ENCODE measurements around the gene PML.

PML gene

GRCh38 chr15:74024687-74025086 lies 30.2 kb downstream of the PML start:
- TF ChIP-seq YY1 (tag by site-specific recombination; IDR thresholded peaks at IDR 0.05) = no peak
- TF ChIP-seq ZNF433 (tag by site-specific recombination; IDR thresholded peaks at IDR 0.05; ENCODE audit: low read depth) = no peak
- no peak overlapping the region for H3K4me3 ChIP-seq (ENCODE audit: low read depth, low read length)
- no peaks in the 10 kb centered on the region for H3K9me3 ChIP-seq (ENCODE audit: control insufficient read depth, insufficient read depth, low read depth, low read length)
- POLR2A ChIA-PET = no interaction called here
- H3K4me1 ChIP-seq (ENCODE audit: control insufficient read depth, insufficient read depth, low read length) = no peaks in the 10 kb centered on the region
- H3K27ac ChIP-seq (ENCODE audit: extremely low read depth, low read depth, low read length) = no peak overlapping the region
- H3K36me3 ChIP-seq (ENCODE audit: control insufficient read depth in 2 of 2, insufficient read depth in 1 of 2, low read length in 2 of 2) = peaks cover 10 to 42% of the 10 kb centered on the region in 2 experiments
- CTCF ChIA-PET = interaction anchor here (0.9 to 1.9 kb wide), 7 partner anchors 12 to 60 kb away, joined by 3 to 5 read pairs (median 4); partner anchors contain the start of gene PML

GRCh38 chr15:74025436-74025835 lies 30.9 kb downstream of the PML start:
- no peak for TF ChIP-seq SETDB1 (IDR thresholded peaks at IDR 0.05; ENCODE audit: insufficient read length, low read length)
- no peak for TF ChIP-seq ZNF76 (tag by site-specific recombination; IDR thresholded peaks at IDR 0.05; ENCODE audit: borderline replicate concordance, low read depth)
- no peak for TF ChIP-seq ZNF132 (tag by site-specific recombination; IDR thresholded peaks at IDR 0.05; ENCODE audit: borderline replicate concordance)
- no peak for TF ChIP-seq TRIM28 (IDR thresholded peaks at IDR 0.05; ENCODE audit: borderline replicate concordance, low read length)
- TF ChIP-seq HOXD13 (CRISPR knock-in tag; IDR thresholded peaks at IDR 0.05; ENCODE audit: borderline replicate concordance) = no peak
- TF ChIP-seq TCF7L2 (IDR thresholded peaks at IDR 0.05; ENCODE audit: borderline replicate concordance, low read depth, low read length) = no peak
- TF ChIP-seq SALL2 (tag by site-specific recombination; IDR thresholded peaks at IDR 0.05; ENCODE audit: borderline replicate concordance) = no peak
- no peak for TF ChIP-seq REPIN1 (tag by site-specific recombination; IDR thresholded peaks at IDR 0.05; ENCODE audit: low read depth)
- TF ChIP-seq ZNF24 (tag by site-specific recombination; IDR thresholded peaks at IDR 0.05) = no peak
- TF ChIP-seq HOXC10 (CRISPR knock-in tag; IDR thresholded peaks at IDR 0.05) = no peak
- no peak for TF ChIP-seq ZNF18 (tag by site-specific recombination; IDR thresholded peaks at IDR 0.05)
- no peak for TF ChIP-seq ZNF391 (tag by site-specific recombination; IDR thresholded peaks at IDR 0.05; ENCODE audit: borderline replicate concordance, low read depth)
- TF ChIP-seq ATF2 (tag by site-specific recombination; IDR thresholded peaks at IDR 0.05; ENCODE audit: low read depth) = no peak
- TF ChIP-seq ZBTB48 (tag by site-specific recombination; IDR thresholded peaks at IDR 0.05) = no peak
- no peak for TF ChIP-seq ZNF223 (tag by site-specific recombination; IDR thresholded peaks at IDR 0.05)
- TF ChIP-seq ZNF707 (tag by site-specific recombination; IDR thresholded peaks at IDR 0.05) = no peak
- TF ChIP-seq ZNF792 (tag by site-specific recombination; IDR thresholded peaks at IDR 0.05) = no peak
- no peak for TF ChIP-seq KLF1 (tag by site-specific recombination; IDR thresholded peaks at IDR 0.05)
- no peak for TF ChIP-seq ZNF704 (tag by site-specific recombination; IDR thresholded peaks at IDR 0.05)
- CTCF ChIA-PET = interaction anchor here (0.6 to 1.9 kb wide), 7 partner anchors 13 to 338 kb away, joined by 3 to 5 read pairs (median 3); no protein-coding TSS in a partner anchor
- POLR2A ChIA-PET = no interaction called here
- H3K27ac ChIP-seq (ENCODE audit: extremely low read depth, low read depth, low read length) = no peak overlapping the region
- H3K4me1 ChIP-seq (ENCODE audit: control insufficient read depth, insufficient read depth, low read length) = no peaks in the 10 kb centered on the region
- no peaks in the 10 kb centered on the region for H3K9me3 ChIP-seq (ENCODE audit: control insufficient read depth, insufficient read depth, low read depth, low read length)
- H3K36me3 ChIP-seq (ENCODE audit: control insufficient read depth in 2 of 2, insufficient read depth in 1 of 2, low read length in 2 of 2) = peaks cover 10 to 42% of the 10 kb centered on the region in 2 experiments
- no peak overlapping the region for H3K4me3 ChIP-seq (ENCODE audit: low read depth, low read length)
